Glomerular visceral epithelial cell (primary cell): ENCODE data around the gene EPHA4.

Experiments
- DNase-seq: peaks from one replicate; pipeline ENCODE4 v3.0.0-alpha.2; 2016; ENCODE audit errors: extremely low spot score

EPHA4 gene

GRCh38 chr2:221397187-221397586 is 174.9 kb downstream of the EPHA4 start:
- DNase-seq, result no peak

GRCh38 chr2:221392228-221392881 is 179.7 kb downstream of the EPHA4 start:
- no peak for DNase-seq

- no peak for DNase-seq
Observed at GRCh38 chr2:221390878-221391277, 181.2 kb downstream of the EPHA4 start.

- no peak for DNase-seq
Observed at GRCh38 chr2:221389904-221390303, 182.2 kb downstream of the EPHA4 start.

- DNase-seq, result no peak
Observed at GRCh38 chr2:221389421-221389820, 182.7 kb downstream of the EPHA4 start.

- DNase-seq, result no peak
Observed at GRCh38 chr2:221388891-221389290, 183.2 kb downstream of the EPHA4 start.

GRCh38 chr2:221385716-221386115 is 186.4 kb downstream of the EPHA4 start:
- DNase-seq, result no peak

GRCh38 chr2:221381928-221382488 is 190.1 kb downstream of the EPHA4 start:
- DNase-seq, result no peak

- DNase-seq, result no peak
Observed at GRCh38 chr2:221380686-221381085, 191.4 kb downstream of the EPHA4 start.

- no peak for DNase-seq
Observed at GRCh38 chr2:221380062-221380461, 192.0 kb downstream of the EPHA4 start.

- no peak for DNase-seq
Observed at GRCh38 chr2:221377597-221377996, 194.5 kb downstream of the EPHA4 start.

- DNase-seq, result no peak
Observed at GRCh38 chr2:221377066-221377465, 195.0 kb downstream of the EPHA4 start.

GRCh38 chr2:221374234-221374633 is 197.9 kb downstream of the EPHA4 start:
- no peak for DNase-seq

GRCh38 chr2:221372907-221373306 is 199.2 kb downstream of the EPHA4 start:
- DNase-seq, result no peak

GRCh38 chr2:221372159-221372884 is 199.8 kb downstream of the EPHA4 start:
- no peak for DNase-seq

GRCh38 chr2:221371347-221371746 is 200.8 kb downstream of the EPHA4 start:
- DNase-seq, result no peak

- no peak for DNase-seq
Observed at GRCh38 chr2:221370857-221371211, 201.3 kb downstream of the EPHA4 start.

GRCh38 chr2:221370076-221370856 is 201.8 kb downstream of the EPHA4 start:
- no peak for DNase-seq
